ENCODE data around the gene GGACT. TPM values are rescaled to one million over a fixed set of nuclear protein-coding genes. Genes with fewer than 3 reads are reported as not detected.

GGACT gene
- total RNA-seq, 1 donor, result 1.5 TPM

Other genes with a start within 250 kb of the GGACT start
- gene TMTC4, start 86.0 kb upstream of the GGACT start, total RNA-seq, result 9.2 TPM